ENCODE data around the gene GPR39.

DNA sequence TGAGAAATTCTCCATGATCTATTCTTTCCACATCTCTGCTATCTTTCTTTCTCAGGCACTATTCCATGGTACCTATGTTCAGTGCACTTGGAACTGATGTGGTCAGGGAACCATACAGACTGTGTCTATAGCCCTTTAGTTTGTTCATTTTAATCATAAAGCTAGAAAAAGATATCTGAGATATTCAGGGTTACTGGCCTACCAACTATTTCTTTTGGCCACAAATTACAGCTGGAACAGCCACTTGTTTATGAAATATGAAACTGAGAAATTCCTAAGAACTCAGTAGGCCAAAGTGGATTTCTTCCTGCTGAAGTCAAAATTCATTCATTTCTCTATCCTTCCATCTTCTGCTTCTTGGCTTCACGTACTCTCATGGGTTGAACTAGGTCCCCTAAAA is 276.2 kb downstream of the GPR39 start:
- TF ChIP-seq, protein P1, sequence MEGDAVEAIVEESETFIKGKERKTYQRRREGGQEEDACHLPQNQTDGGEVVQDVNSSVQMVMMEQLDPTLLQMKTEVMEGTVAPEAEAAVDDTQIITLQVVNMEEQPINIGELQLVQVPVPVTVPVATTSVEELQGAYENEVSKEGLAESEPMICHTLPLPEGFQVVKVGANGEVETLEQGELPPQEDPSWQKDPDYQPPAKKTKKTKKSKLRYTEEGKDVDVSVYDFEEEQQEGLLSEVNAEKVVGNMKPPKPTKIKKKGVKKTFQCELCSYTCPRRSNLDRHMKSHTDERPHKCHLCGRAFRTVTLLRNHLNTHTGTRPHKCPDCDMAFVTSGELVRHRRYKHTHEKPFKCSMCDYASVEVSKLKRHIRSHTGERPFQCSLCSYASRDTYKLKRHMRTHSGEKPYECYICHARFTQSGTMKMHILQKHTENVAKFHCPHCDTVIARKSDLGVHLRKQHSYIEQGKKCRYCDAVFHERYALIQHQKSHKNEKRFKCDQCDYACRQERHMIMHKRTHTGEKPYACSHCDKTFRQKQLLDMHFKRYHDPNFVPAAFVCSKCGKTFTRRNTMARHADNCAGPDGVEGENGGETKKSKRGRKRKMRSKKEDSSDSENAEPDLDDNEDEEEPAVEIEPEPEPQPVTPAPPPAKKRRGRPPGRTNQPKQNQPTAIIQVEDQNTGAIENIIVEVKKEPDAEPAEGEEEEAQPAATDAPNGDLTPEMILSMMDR (conservative IDR thresholded peaks at IDR 0.05; ENCODE audit: low read length), result no peak
- TF ChIP-seq EZH2phosphoT487 (IDR thresholded peaks at IDR 0.05; ENCODE audit: borderline replicate concordance, low read depth, low read length), result no peak
